HepG2 (cell line): ENCODE measurements around the gene ITGA6. TPM values are rescaled to one million over a fixed set of nuclear protein-coding genes. Genes with fewer than 3 reads are reported as not detected.
A peak's percentile ranks its signal among the peaks of the same experiment; 100 is the strongest.

ENCODE experiments used
- ATAC-seq: fragments of 200-7000 bp; cut with Tn5 transposase; 3 replicates; pipeline ENCODE4 v1.9.1; 2020; ENCODE audit warnings: mild to moderate bottlenecking, moderate library complexity
- BruUV-seq: library from RNA; stranded (reverse); fragments of 400-500 nt; replicated peaks from 2 replicates; lab custom pipeline; 2021; lab: Mats Ljungman, UMichigan
- CTCF ChIA-PET: fragments of 300-600 bp; formaldehyde crosslinking; extraction: SDS; loops from one replicate; lab custom pipeline; 2021; ENCODE audit warnings: low total read pairs, inconsistent platforms, low intra/inter-chr PET ratio; lab: Yijun Ruan, JAX
- POLR2A ChIA-PET: fragments of 350-600 bp; sonication (Branson Sonifier 250); formaldehyde crosslinking; loops from one replicate; lab custom pipeline; 2020; ENCODE audit warnings: antibody characterized with exemption, inconsistent platforms; lab: Yijun Ruan, JAX
- DNase-seq: peaks from one replicate; pipeline ENCODE4 v3.0.0-alpha.2; 2015; ENCODE audit warnings: low spot score
- FAIRE-seq: peaks from 3 replicates; lab custom pipeline; 2011; peaks lifted over from hg19 to GRCh38; lab: Jason Lieb, UNC
- H2AFZ ChIP-seq: one replicate; pipeline ENCODE4 v1.6.1; 2011; ENCODE audit warnings: low read length, inconsistent platforms
- H3K27ac ChIP-seq: fragments of 300-600 bp; 3 replicates; pipeline ENCODE4 v1.8.0; 2011; ENCODE audit warnings: mixed run types, mild to moderate bottlenecking, mixed read lengths, low read length, inconsistent platforms; ENCODE audit not compliant: insufficient read depth; ENCODE audit errors: extremely low read length
- H3K27me3 ChIP-seq, 2 experiments: fragments of 200-600 bp in 1 of 2; 2 replicates in 1 of 2; 3 replicates in 1 of 2; pipeline versions ENCODE4 v1.6.0 to v1.8.0; 2011; ENCODE audit warnings: low read length in 2 of 2, mild to moderate bottlenecking in 2 of 2, moderate library complexity in 2 of 2, inconsistent platforms in 1 of 2; ENCODE audit not compliant: insufficient read depth in 2 of 2, control insufficient read depth in 1 of 2
- H3K36me3 ChIP-seq, 2 experiments: fragments of 200-600 bp in 1 of 2; replicated peaks in 1 of 2; 2 replicates in 1 of 2; 3 replicates in 1 of 2; pipeline versions ENCODE4 v1.5.1 to v1.8.0; 2011; ENCODE audit warnings: low read length in 2 of 2, inconsistent platforms in 1 of 2; ENCODE audit not compliant: insufficient read depth in 2 of 2, control insufficient read depth in 1 of 2
- H3K4me1 ChIP-seq: 2 replicates; pipeline ENCODE4 v1.5.1; 2012; ENCODE audit warnings: low read length, inconsistent platforms; ENCODE audit not compliant: insufficient read depth
- H3K4me2 ChIP-seq: 2 replicates; pipeline ENCODE4 v1.6.0; 2011; ENCODE audit warnings: low read depth, low read length, inconsistent platforms
- H3K4me3 ChIP-seq, 3 experiments: fragments of 200-600 bp in 1 of 3; sonication (generic), shearing (Covaris generic) in 1 of 3; replicated peaks in 1 of 3; 2 replicates each; pipeline ENCODE4 v1.5.1; 2011 to 2016; ENCODE audit warnings: low read length in 3 of 3, inconsistent platforms in 2 of 3, low read depth in 2 of 3, mild to moderate bottlenecking in 2 of 3, control low read depth in 1 of 3, mixed read lengths in 1 of 3; ENCODE audit not compliant: insufficient read depth in 1 of 3
- H3K79me2 ChIP-seq: one replicate; pipeline ENCODE4 v1.6.1; 2011; ENCODE audit warnings: low read length, inconsistent platforms; ENCODE audit not compliant: insufficient read depth
- H3K9ac ChIP-seq: 2 replicates; pipeline ENCODE4 v1.6.0; 2011; ENCODE audit warnings: mild to moderate bottlenecking, low read depth, low read length, inconsistent platforms; ENCODE audit not compliant: insufficient read depth
- H3K9me3 ChIP-seq: 2 replicates; pipeline ENCODE4 v1.5.1; 2012; ENCODE audit warnings: mild to moderate bottlenecking, low read length
- H4K20me1 ChIP-seq: 2 replicates; pipeline ENCODE4 v1.6.0; 2011; ENCODE audit warnings: inconsistent platforms, mild to moderate bottlenecking, low read length, moderate library complexity; ENCODE audit not compliant: insufficient read depth
- CHD4 ChIP-seq: fragments of 200-600 bp; sonication (generic); IDR thresholded peaks from 2 replicates; pipeline ENCODE4 v1.7.0; 2017; ENCODE audit warnings: mild to moderate bottlenecking, low read length, borderline replicate concordance
- ERF ChIP-seq: IDR thresholded peaks from 2 replicates; pipeline ENCODE4 v1.6.1; 2018; ENCODE audit warnings: missing biosample characterization, missing genetic modification reagents
- KDM5B ChIP-seq: sonication (generic); formaldehyde crosslinking; IDR thresholded peaks from 2 replicates; pipeline ENCODE4 v1.4.0; 2020; ENCODE audit warnings: missing genetic modification reagents, mild to moderate bottlenecking, borderline replicate concordance
- KLF15 ChIP-seq: sonication (generic); formaldehyde crosslinking; IDR thresholded peaks from 2 replicates; pipeline ENCODE4 v1.8.1; 2023; ENCODE audit warnings: borderline replicate concordance, mild to moderate bottlenecking, inconsistent platforms, missing genetic modification reagents, mixed read lengths
- PTBP1 ChIP-seq: fragments of 200-400 bp; formaldehyde crosslinking; IDR thresholded peaks from 2 replicates; pipeline ENCODE4 v1.6.1; 2018; ENCODE audit warnings: low read length, low read depth; ENCODE audit not compliant: poor library complexity, severe bottlenecking
- RAD21 ChIP-seq: fragments of 450-650 bp; formaldehyde crosslinking; IDR thresholded peaks from 2 replicates; pipeline ENCODE4 v1.5.0; 2020; ENCODE audit warnings: mild to moderate bottlenecking
- RBM22 ChIP-seq: fragments of 200-400 bp; formaldehyde crosslinking; optimal IDR thresholded peaks from 2 replicates; pipeline ENCODE3; 2017; ENCODE audit warnings: mild to moderate bottlenecking, low read length, moderate library complexity
- SRY ChIP-seq: sonication (generic); formaldehyde crosslinking; IDR thresholded peaks from 2 replicates; pipeline ENCODE4 v1.8.0; 2022; ENCODE audit warnings: mild to moderate bottlenecking, missing genetic modification reagents
- ZBTB21 ChIP-seq: sonication (generic); formaldehyde crosslinking; IDR thresholded peaks from 2 replicates; pipeline ENCODE4 v1.4.0; 2020; ENCODE audit warnings: missing genetic modification reagents
- ZNF275 ChIP-seq: sonication (generic); formaldehyde crosslinking; IDR thresholded peaks from 2 replicates; pipeline ENCODE4 v1.8.0; 2022; ENCODE audit warnings: missing genetic modification reagents, mild to moderate bottlenecking, inconsistent platforms, borderline replicate concordance
- ZNF317 ChIP-seq: sonication (generic); formaldehyde crosslinking; IDR thresholded peaks from 2 replicates; pipeline ENCODE4 v1.5.0; 2020; ENCODE audit warnings: mild to moderate bottlenecking, missing genetic modification reagents
- ZNF510 ChIP-seq: sonication (generic); formaldehyde crosslinking; IDR thresholded peaks from 2 replicates; pipeline ENCODE4 v1.4.0; 2020; ENCODE audit warnings: low read depth, mild to moderate bottlenecking, missing genetic modification reagents
- ZNF773 ChIP-seq: sonication (generic); formaldehyde crosslinking; IDR thresholded peaks from 2 replicates; pipeline ENCODE4 v1.4.0; 2020; ENCODE audit warnings: missing genetic modification reagents, borderline replicate concordance
- ZNF776 ChIP-seq: sonication (generic); formaldehyde crosslinking; IDR thresholded peaks from 2 replicates; pipeline ENCODE4 v1.4.0; 2020; ENCODE audit warnings: mild to moderate bottlenecking, missing genetic modification reagents
- ZNF850 ChIP-seq: sonication (generic); formaldehyde crosslinking; conservative IDR thresholded peaks from 2 replicates; pipeline ENCODE4 v1.9.0; 2021; ENCODE audit warnings: mild to moderate bottlenecking, missing genetic modification reagents
- ZSCAN30 ChIP-seq: sonication (generic); formaldehyde crosslinking; IDR thresholded peaks from 2 replicates; pipeline ENCODE4 v1.5.0; 2020; ENCODE audit warnings: mild to moderate bottlenecking, missing genetic modification reagents
- WGBS: methylation state at CpG from one replicate; pipeline ENCODE4 v1.1.6; 2017; ENCODE audit warnings: low lambda C conversion rate; 5-methylcytosine and 5-hydroxymethylcytosine counted together
- in situ Hi-C: cut with HindIII; loops from 2 replicates; pipeline ENCODE4 v1.10.0; 2017; ENCODE audit warnings: low pct_unique_long_range_greater_than_20kb; ENCODE audit not compliant: extremely low pct_ligation_motif_present
- intact Hi-C: fragments of 100-400 bp; cut with micrococcal nuclease; formaldehyde crosslinking; loops from one replicate; pipeline ENCODE4 v1.10.0; 2022; ENCODE audit not compliant: unreplicated experiment
- polyA plus RNA-seq, 8 experiments: library from polyadenylated mRNA; depleted of rRNA in 3 of 8; stranded (reverse) in 7 of 8; unstranded in 1 of 8; fragments of >200 nt; fragmentation: Illumina TruSeq in 4 of 8; extraction: Trizol in 4 of 8; gene quantifications; 2 replicates each; pipeline versions ENCODE4 v1.2.1 to v1.2.3, GENCODE V29; 2011 to 2016; ENCODE audit warnings: low read depth in 4 of 8, missing spikeins in 1 of 8, mixed read lengths in 1 of 8; ENCODE audit not compliant: insufficient read depth in 1 of 8
- total RNA-seq, 5 experiments: library from RNA; depleted of rRNA; stranded (reverse); fragments of >200 nt; fragmentation: Illumina TruSeq; extraction: Trizol; gene quantifications; 2 replicates each; pipeline ENCODE4 v1.2.3, GENCODE V29; 2016; ENCODE audit warnings: low read depth in 1 of 5
- TF ChIP-seq, protein P1 (sequence below): sonication (generic); formaldehyde crosslinking; IDR thresholded peaks from 2 replicates; pipeline ENCODE4 v1.4.0; 2020; ENCODE audit warnings: mild to moderate bottlenecking, missing genetic modification reagents

The ITGA6 gene
- total and polyA plus RNA-seq, 2 of the 13 experiments (the other 11 are each of a cell fraction or from before 2014, with no cell fraction given): 24.0 to 92.5 TPM

DNA sequence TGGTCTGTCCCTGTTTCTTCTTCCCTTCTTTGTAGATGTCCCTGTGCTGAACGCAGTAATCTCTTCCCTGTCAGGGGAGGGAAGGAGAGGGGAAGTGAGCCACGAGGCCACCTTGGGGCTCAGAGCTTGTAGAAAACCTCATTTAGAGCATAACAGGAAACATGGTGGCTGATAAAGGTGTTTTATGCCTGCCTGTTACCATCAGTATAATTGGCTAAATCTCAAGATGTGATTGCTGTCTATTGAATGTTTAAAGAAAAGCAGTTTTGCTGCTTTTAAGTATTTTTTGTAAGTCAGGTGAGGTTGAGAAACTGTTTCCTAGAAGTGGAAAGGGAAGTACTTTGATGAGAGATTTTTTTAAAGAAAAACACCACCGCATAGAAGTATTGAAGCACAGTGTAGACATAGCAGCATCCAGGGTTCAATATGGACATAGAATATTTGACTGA, 68.8 kb downstream of the ITGA6 start (continued):
- no peak for TF ChIP-seq PTBP1
- TF ChIP-seq SRY (CRISPR knock-in tag): no peak
- TF ChIP-seq KLF15 (CRISPR knock-in tag): no peak

DNA sequence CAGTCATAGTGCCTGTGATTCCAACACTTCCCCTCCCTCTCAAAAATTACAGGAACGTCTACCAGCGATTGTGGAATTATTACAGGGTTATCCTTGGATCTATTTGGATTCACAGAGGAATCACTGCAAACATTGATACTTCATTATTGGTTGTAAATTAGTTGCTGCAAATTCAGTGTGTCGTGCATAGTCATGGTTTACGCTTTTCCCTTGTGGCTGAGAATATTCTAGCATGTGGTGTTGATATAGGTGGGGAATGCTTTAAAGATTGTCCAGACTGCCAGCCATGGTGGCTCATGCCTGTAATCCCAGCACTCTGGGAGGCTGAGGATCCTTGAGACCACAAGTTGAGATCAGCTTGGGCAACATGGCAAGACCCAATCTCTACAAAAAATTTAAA, 79.8 kb downstream of the ITGA6 start:
- Histone ChIP-seq H3K4me2 (no peak overlapping the region), H3K36me3 (peaks cover 5 to 26% of the 10 kb centered on the region in 2 experiments; a peak in 4 of 5 replicates), H2AFZ (no peak overlapping the region), H4K20me1 (no peaks in the 10 kb centered on the region), H3K4me3 (no peak overlapping the region), H3K9me3 (peaks cover 10% of the 10 kb centered on the region), H3K27ac (no peak overlapping the region), H3K27me3 (no peaks in the 10 kb centered on the region), H3K4me1 (no peaks in the 10 kb centered on the region), H3K79me2 (no peaks in the 10 kb centered on the region), H3K9ac (no peak overlapping the region)
- POLR2A ChIA-PET: no interaction called here
- no TSS peak for BruUV-seq
- ATAC-seq (no peak), FAIRE-seq (no peak), DNase-seq (no peak)
- TF ChIP-seq ZNF510 (CRISPR knock-in tag): no peak
- peak; percentile 59 for TF ChIP-seq RBM22
- WGBS: 100% methylated on average over 4 of the region's 4 CpGs
- CTCF ChIA-PET: no interaction called here
- intact Hi-C loops: no loop called here
- in situ Hi-C loops: no loop called here

DNA sequence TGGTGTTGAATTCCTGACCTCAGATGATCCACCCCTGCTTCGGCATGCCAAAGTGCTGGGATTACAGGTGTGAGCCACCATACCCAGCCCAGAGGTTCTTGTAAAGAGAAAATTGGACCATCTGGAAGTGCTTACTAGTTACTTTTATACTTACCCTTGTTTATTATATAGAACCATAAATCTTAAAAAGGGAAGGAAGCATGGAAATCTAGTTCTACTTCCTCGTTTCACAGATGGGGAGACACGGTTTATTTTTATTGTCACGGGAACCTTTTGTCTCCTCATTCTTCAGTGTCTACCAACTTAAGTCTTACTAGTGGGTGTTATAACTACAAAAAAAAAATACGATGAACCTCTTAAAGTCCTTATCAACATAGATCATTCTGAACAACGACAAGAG, 82.7 kb downstream of the ITGA6 start:
- Histone ChIP-seq H3K27me3 (no peaks in the 10 kb centered on the region; a peak in 1 of 5 replicates), H3K79me2 (no peaks in the 10 kb centered on the region), H3K4me1 (no peaks in the 10 kb centered on the region), H3K27ac (no peak overlapping the region), H3K36me3 (peaks cover 0 to 4% of the 10 kb centered on the region in 2 experiments; a peak in 2 of 5 replicates), H2AFZ (no peak overlapping the region), H3K4me3 (no peak overlapping the region), H3K9ac (no peak overlapping the region), H3K9me3 (peaks cover 32% of the 10 kb centered on the region), H4K20me1 (no peaks in the 10 kb centered on the region), H3K4me2 (no peak overlapping the region)
- ATAC-seq: no peak
- BruUV-seq: no TSS peak
- CTCF ChIA-PET: no interaction called here
- FAIRE-seq: no peak
- intact Hi-C loops: no loop called here
- POLR2A ChIA-PET: no interaction called here
- in situ Hi-C loops: no loop called here
- WGBS: 77% methylated on average over 6 of the region's 6 CpGs
- DNase-seq: no peak
- TF ChIP-seq RAD21 (no peak), ZNF317 (CRISPR knock-in tag) (no peak), ZNF773 (CRISPR knock-in tag) (no peak), ZNF275 (no peak), ZSCAN30 (CRISPR knock-in tag) (no peak), KDM5B (CRISPR knock-in tag) (no peak), ERF (CRISPR knock-in tag) (no peak), ZNF850 (no peak), ZNF776 (CRISPR knock-in tag) (no peak), CHD4 (no peak), ZBTB21 (CRISPR knock-in tag) (no peak)
- TF ChIP-seq, protein P1, sequence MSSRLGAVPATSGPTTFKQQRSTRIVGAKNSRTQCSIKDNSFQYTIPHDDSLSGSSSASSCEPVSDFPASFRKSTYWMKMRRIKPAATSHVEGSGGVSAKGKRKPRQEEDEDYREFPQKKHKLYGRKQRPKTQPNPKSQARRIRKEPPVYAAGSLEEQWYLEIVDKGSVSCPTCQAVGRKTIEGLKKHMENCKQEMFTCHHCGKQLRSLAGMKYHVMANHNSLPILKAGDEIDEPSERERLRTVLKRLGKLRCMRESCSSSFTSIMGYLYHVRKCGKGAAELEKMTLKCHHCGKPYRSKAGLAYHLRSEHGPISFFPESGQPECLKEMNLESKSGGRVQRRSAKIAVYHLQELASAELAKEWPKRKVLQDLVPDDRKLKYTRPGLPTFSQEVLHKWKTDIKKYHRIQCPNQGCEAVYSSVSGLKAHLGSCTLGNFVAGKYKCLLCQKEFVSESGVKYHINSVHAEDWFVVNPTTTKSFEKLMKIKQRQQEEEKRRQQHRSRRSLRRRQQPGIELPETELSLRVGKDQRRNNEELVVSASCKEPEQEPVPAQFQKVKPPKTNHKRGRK: no peak
